ENCODE measurements around the gene COX5A. TPM values are rescaled to one million over a fixed set of nuclear protein-coding genes. Genes with fewer than 3 reads are reported as not detected.
"Not testable (repeated sequence)": the region's sequence is repeated elsewhere in the genome, so short reads cannot be mapped to it uniquely, and the experiment has no call there.

The COX5A gene
- total and polyA plus RNA-seq, 10 donors = 83.2 to 247 (median 114) TPM

DNA sequence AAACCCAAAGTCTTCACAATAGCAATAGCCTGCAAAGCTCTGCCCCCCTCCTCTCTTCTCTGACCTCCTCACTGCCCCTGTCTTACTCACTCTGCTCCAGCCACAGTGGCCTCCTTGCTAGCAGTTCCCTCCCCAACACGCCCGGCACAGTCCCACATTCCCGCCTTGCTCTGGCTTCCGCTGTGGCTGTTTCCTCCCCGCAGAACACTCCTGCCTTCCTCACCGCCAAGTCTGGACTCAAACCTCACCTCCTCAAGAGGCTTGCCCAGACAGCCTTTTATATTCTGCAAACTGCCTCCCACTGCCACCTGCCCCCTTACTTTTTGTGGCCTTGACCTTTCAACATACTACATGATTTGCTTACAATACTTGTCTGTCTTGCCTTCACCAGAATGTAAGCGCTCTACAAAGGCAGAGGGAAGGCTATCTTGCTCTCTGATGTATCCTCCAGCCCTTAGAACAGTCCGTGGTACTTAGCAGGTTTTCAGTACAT lies 48.4 kb downstream of the COX5A start:
- Histone ChIP-seq H3K36me3 (peaks cover 0 to 26% (median 10%) of the 10 kb centered on the region in 6 donors), H3K27ac (peak overlapping the region in 7 of 8 donors; percentile 77 to 93 (median 87)), H3K4me1 (peaks cover 14 to 74% (median 47%) of the 10 kb centered on the region in 6 donors), H3K27me3 (replicated peaks in 1 of 7) (no peaks in the 10 kb centered on the region), H3K4me3 (peak overlapping the region; percentile 73 to 95 (median 80)), H3K9me3 (no peaks in the 10 kb centered on the region)
- WGBS, 5 donors = 13 to 29% (median 22%) methylated on average over 8 of the region's 8 CpGs
- no peak for TF ChIP-seq POLR2A (IDR thresholded peaks at IDR 0.05)
- TF ChIP-seq, protein P1, sequence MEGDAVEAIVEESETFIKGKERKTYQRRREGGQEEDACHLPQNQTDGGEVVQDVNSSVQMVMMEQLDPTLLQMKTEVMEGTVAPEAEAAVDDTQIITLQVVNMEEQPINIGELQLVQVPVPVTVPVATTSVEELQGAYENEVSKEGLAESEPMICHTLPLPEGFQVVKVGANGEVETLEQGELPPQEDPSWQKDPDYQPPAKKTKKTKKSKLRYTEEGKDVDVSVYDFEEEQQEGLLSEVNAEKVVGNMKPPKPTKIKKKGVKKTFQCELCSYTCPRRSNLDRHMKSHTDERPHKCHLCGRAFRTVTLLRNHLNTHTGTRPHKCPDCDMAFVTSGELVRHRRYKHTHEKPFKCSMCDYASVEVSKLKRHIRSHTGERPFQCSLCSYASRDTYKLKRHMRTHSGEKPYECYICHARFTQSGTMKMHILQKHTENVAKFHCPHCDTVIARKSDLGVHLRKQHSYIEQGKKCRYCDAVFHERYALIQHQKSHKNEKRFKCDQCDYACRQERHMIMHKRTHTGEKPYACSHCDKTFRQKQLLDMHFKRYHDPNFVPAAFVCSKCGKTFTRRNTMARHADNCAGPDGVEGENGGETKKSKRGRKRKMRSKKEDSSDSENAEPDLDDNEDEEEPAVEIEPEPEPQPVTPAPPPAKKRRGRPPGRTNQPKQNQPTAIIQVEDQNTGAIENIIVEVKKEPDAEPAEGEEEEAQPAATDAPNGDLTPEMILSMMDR (IDR thresholded peaks at IDR 0.05 in 8 of 11, conservative IDR thresholded peaks at IDR 0.05 in 3 of 11) = peak in 1 of 11 experiments; percentile 30
- TF ChIP-seq POLR2AphosphoS5 (IDR thresholded peaks at IDR 0.05) = no peak
- peak; percentile 84 for DNase-seq
- intact Hi-C loops (cut with DNase I; ENCODE audit: low total_unique reads) = no loop called here

DNA sequence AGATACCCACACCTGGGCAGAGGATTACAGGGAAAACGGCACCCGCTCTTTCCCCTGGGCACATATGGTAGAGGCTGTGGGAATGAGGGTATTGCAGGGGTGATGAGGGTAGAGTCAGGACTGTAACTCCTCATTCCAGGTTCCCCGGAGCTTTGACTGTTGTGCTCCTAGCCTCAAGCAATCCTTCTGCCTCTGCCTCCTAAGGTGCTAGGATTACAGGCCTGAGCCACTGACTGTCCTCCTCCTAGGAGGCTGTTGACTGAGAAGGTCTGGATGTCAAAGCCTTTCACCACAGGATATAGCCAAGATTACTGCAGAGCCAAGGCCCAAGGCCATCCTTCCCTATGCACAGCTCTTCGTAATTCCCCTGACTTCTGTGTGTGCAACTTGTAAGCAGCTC lies 49.2 kb downstream of the COX5A start:
- Histone ChIP-seq H3K9me3 (no peaks in the 10 kb centered on the region), H3K4me1 (peaks cover 14 to 75% (median 51%) of the 10 kb centered on the region in 6 donors), H3K27ac (peak overlapping the region in 6 of 8 donors; percentile 77 to 93 (median 86)), H3K27me3 (replicated peaks in 1 of 7) (no peaks in the 10 kb centered on the region), H3K4me3 (peak overlapping the region in 1 of 8 donors; percentile 95), H3K36me3 (peaks cover 0 to 26% (median 10%) of the 10 kb centered on the region in 6 donors)
- TF ChIP-seq POLR2A (IDR thresholded peaks at IDR 0.05) (no peak), POLR2AphosphoS5 (IDR thresholded peaks at IDR 0.05) (no peak)
- TF ChIP-seq, protein P1 (IDR thresholded peaks at IDR 0.05 in 8 of 11, conservative IDR thresholded peaks at IDR 0.05 in 3 of 11) = no peak
- 77 to 91% (median 83%) methylated on average over 4 of the region's 4 CpGs for WGBS, 5 donors
- intact Hi-C loops (cut with DNase I; ENCODE audit: low total_unique reads) = no loop called here
- DNase-seq = no peak

DNA sequence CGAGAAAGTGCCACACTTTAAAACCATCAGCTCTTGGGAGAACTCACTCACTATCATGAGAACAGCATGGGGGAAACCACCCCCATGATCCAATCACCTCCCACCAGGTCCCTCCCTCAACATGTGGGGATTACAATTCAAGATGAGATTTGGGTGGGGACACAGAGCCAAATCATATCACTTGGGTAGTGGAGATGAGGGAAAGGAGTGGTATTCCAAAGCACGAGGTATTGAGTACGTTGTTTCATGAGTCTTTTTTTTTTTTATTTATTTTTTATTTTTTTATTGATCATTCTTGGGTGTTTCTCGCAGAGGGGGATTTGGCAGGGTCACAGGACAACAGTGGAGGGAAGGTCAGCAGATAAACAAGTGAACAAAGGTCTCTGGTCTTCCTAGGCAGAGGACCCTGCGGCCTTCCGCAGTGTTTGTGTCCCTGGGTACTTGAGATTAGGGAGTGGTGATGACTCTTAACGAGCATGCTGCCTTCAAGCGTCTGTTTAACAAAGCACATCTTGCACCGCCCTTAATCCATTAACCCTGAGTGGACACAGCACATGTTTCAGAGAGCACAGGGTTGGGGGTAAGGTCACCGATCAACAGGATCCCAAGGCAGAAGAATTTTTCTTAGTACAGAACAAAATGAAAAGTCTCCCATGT lies 50.2 kb downstream of the COX5A start:
- WGBS, 5 donors = 56 to 82% (median 70%) methylated on average over 6 to 10 of the region's 10 CpGs
- H3K4me3 ChIP-seq; intact Hi-C loops (cut with DNase I; ENCODE audit: low total_unique reads); H3K27me3 ChIP-seq (replicated peaks in 1 of 7); H3K9me3 ChIP-seq; DNase-seq: not testable (repeated sequence)
- Histone ChIP-seq H3K36me3 (peaks cover 0 to 15% (median 4%) of the 10 kb centered on the region in 6 donors), H3K4me1 (peaks cover 13 to 68% (median 43%) of the 10 kb centered on the region in 6 donors), H3K27ac (peak overlapping the region in 1 of 8 donors; percentile 13)

DNA sequence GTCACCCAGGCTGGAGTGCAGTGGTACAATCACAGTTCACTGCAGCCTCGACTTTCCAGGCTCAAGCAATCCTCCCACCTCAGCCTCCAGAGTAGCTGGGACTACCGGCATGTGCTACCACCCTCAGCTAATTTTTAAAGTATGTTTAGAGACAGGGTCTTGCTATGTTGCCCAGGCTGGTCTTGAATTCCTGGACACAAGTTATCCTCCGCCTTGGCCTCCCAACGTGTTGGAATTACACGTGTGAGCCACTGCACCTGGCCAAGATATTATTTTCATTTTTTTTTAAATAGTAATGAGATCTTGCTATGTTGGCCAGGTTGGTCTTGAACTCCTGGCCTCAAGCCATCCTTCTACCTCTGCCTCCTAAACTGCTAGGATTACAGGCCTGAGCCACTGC lies 52.4 kb downstream of the COX5A start:
- intact Hi-C loops (cut with DNase I; ENCODE audit: low total_unique reads) = no loop called here
- Histone ChIP-seq H3K36me3 (no peaks in the 10 kb centered on the region), H3K4me1 (peaks cover 10 to 46% (median 31%) of the 10 kb centered on the region in 6 donors), H3K9me3 (peaks cover 0 to 9% (median 0%) of the 10 kb centered on the region in 8 donors), H3K27me3 (replicated peaks in 1 of 7) (no peaks in the 10 kb centered on the region), H3K4me3 (no peak overlapping the region), H3K27ac (no peak overlapping the region)
- 88 to 96% (median 91%) methylated on average over 5 of the region's 5 CpGs for WGBS, 5 donors
- TF ChIP-seq POLR2A (IDR thresholded peaks at IDR 0.05) (no peak), POLR2AphosphoS5 (IDR thresholded peaks at IDR 0.05) (no peak)
- TF ChIP-seq, protein P1 (IDR thresholded peaks at IDR 0.05 in 8 of 11, conservative IDR thresholded peaks at IDR 0.05 in 3 of 11) = no peak
- no peak for DNase-seq

Measured in spleen (tissue), 11 donors.